HG02678 (cell line): ENCODE results near the gene TPST2.

Source experiments
- ATAC-seq: cut with Tn5 transposase; IDR thresholded peaks from one replicate; pipeline ENCODE4 v1.9.1; 2021; ENCODE audit warnings: mild to moderate bottlenecking, moderate library complexity; ENCODE audit not compliant: unreplicated experiment

Gene TPST2

GRCh38 chr22:26479043-26479791, 110.7 kb downstream of the TPST2 start:
- no peak for ATAC-seq

GRCh38 chr22:26477341-26477731, 112.6 kb downstream of the TPST2 start:
- no peak for ATAC-seq

GRCh38 chr22:26476705-26477340, 113.1 kb downstream of the TPST2 start:
- ATAC-seq, result no peak

- no peak for ATAC-seq
These were observed 115.2 kb downstream of the TPST2 start for GRCh38 chr22:26474682-26475081.
